HG03108 (cell line): ENCODE results near the gene CNTN4.
"Not testable (repeated sequence)": the region's sequence is repeated elsewhere in the genome, so short reads cannot be mapped to it uniquely, and the experiment has no call there.

Experiments
- ATAC-seq: cut with Tn5 transposase; IDR thresholded peaks from one replicate; pipeline ENCODE4 v1.9.1; 2021; ENCODE audit warnings: moderate library complexity; ENCODE audit not compliant: unreplicated experiment

Gene CNTN4

GRCh38 chr3:2098398-2099027 lies at the start of gene CNTN4:
Gene CNTN4 (plus strand): TSS chr3:2098866.
- no peak for ATAC-seq

GRCh38 chr3:2061360-2061759 lies 37.3 kb upstream of the CNTN4 start:
- no peak for ATAC-seq

- no peak for ATAC-seq
Observed at GRCh38 chr3:2071531-2071930, 27.1 kb upstream of the CNTN4 start.

GRCh38 chr3:2078821-2079220 lies 19.8 kb upstream of the CNTN4 start:
- ATAC-seq = no peak

- ATAC-seq = no peak
Observed at GRCh38 chr3:2082871-2083480, 15.7 kb upstream of the CNTN4 start.

- ATAC-seq = not testable (repeated sequence)
Observed at GRCh38 chr3:2083558-2083957, 15.1 kb upstream of the CNTN4 start.

- no peak for ATAC-seq
Observed at GRCh38 chr3:2090095-2090911, 8.4 kb upstream of the CNTN4 start.

- ATAC-seq = no peak
Observed at GRCh38 chr3:2092758-2093157, 5.9 kb upstream of the CNTN4 start.

GRCh38 chr3:2094941-2095340 lies 3.7 kb upstream of the CNTN4 start:
- no peak for ATAC-seq

- no peak for ATAC-seq
Observed at GRCh38 chr3:2096216-2096615, 2.5 kb upstream of the CNTN4 start.

- ATAC-seq = no peak
Observed at GRCh38 chr3:2097641-2098191, 950 bp upstream of the CNTN4 start.

- no peak for ATAC-seq
Observed at GRCh38 chr3:2099028-2099671, 484 bp downstream of the CNTN4 start.

- ATAC-seq = no peak
Observed at GRCh38 chr3:2099779-2100191, 1.1 kb downstream of the CNTN4 start.

- no peak for ATAC-seq
Observed at GRCh38 chr3:2106438-2106837, 7.8 kb downstream of the CNTN4 start.

- ATAC-seq = no peak
Observed at GRCh38 chr3:2110597-2111117, 12.0 kb downstream of the CNTN4 start.

- ATAC-seq = no peak
Observed at GRCh38 chr3:2114617-2115275, 16.1 kb downstream of the CNTN4 start.

GRCh38 chr3:2130726-2131125 lies 32.1 kb downstream of the CNTN4 start:
- ATAC-seq = no peak

- no peak for ATAC-seq
Observed at GRCh38 chr3:2133146-2133545, 34.5 kb downstream of the CNTN4 start.

- no peak for ATAC-seq
Observed at GRCh38 chr3:2137651-2138050, 39.0 kb downstream of the CNTN4 start.

GRCh38 chr3:2141482-2141881 lies 42.8 kb downstream of the CNTN4 start:
- no peak for ATAC-seq
